ENCODE results near the gene TRIM38. TPM values are rescaled to one million over a fixed set of nuclear protein-coding genes. Genes with fewer than 3 reads are reported as not detected.
"Not testable (repeated sequence)": the region's sequence is repeated elsewhere in the genome, so short reads cannot be mapped to it uniquely, and the experiment has no call there.

TRIM38 gene
- total RNA-seq, 1 experiment from 2014 or later, result 0.70 TPM

- Mint-ChIP-seq H3K36me3 (ENCODE audit: insufficient read depth, unreplicated experiment) (no peaks in the 10 kb centered on the region), H3K9me3 (ENCODE audit: unreplicated experiment) (no peaks in the 10 kb centered on the region), H3K27ac (ENCODE audit: unreplicated experiment) (no peak overlapping the region), H3K4me1 (ENCODE audit: low read depth, unreplicated experiment) (peaks cover 11% of the 10 kb centered on the region), H3K4me3 (ENCODE audit: unreplicated experiment) (no peak overlapping the region), H3K27me3 (ENCODE audit: insufficient read depth, unreplicated experiment) (no peaks in the 10 kb centered on the region)
- DNase-seq, result no peak
- Histone ChIP-seq H3K27me3 (replicated peaks; ENCODE audit: control insufficient read depth, insufficient read depth, low read length) (no peaks in the 10 kb centered on the region), H3K9me3 (peaks cover 4% of the 10 kb centered on the region; the same call in 1 of the 2 replicates), H3K4me1 (peaks cover 11% of the 10 kb centered on the region; the same call in 1 of the 2 replicates), H3K36me3 (ENCODE audit: control insufficient read depth, insufficient read depth, low read length) (no peaks in the 10 kb centered on the region), H3K4me3 (ENCODE audit: low read depth, low read length) (no peak overlapping the region)
- BruUV-seq (replicated peaks), result no TSS peak
- ChIA-PET CTCF (interaction anchor here (1.0 kb wide), 1 partner anchor 228 kb away, joined by 3 read pairs; no protein-coding TSS in a partner anchor), POLR2A (no interaction called here)
- intact Hi-C loops (cut with micrococcal nuclease; ENCODE audit: unreplicated experiment), result no loop called here
- TF ChIP-seq CTCF (IDR thresholded peaks at IDR 0.05; ENCODE audit: insufficient read depth in 1 of 2, low read depth in 1 of 2, low read length in 1 of 2, severe bottlenecking in 1 of 2, unreplicated experiment in 1 of 2), result no peak
Observed at GRCh38 chr6:25946631-25947030, 16.0 kb upstream of the TRIM38 start.

- DNase-seq; H3K4me3 ChIP-seq (ENCODE audit: low read depth, low read length); BruUV-seq (replicated peaks); H3K9me3 Mint-ChIP-seq (ENCODE audit: unreplicated experiment); POLR2A ChIA-PET; H3K27ac Mint-ChIP-seq (ENCODE audit: unreplicated experiment); H3K27me3 Mint-ChIP-seq (ENCODE audit: insufficient read depth, unreplicated experiment); H3K9me3 ChIP-seq; H3K4me3 Mint-ChIP-seq (ENCODE audit: unreplicated experiment); H3K27me3 ChIP-seq (replicated peaks; ENCODE audit: control insufficient read depth, insufficient read depth, low read length); H3K36me3 ChIP-seq (ENCODE audit: control insufficient read depth, insufficient read depth, low read length); H3K36me3 Mint-ChIP-seq (ENCODE audit: insufficient read depth, unreplicated experiment); intact Hi-C loops (cut with micrococcal nuclease; ENCODE audit: unreplicated experiment): not testable (repeated sequence)
- CTCF ChIA-PET, result interaction anchor here (1.0 kb wide), 1 partner anchor 229 kb away, joined by 3 read pairs; no protein-coding TSS in a partner anchor
- peaks cover 16% of the 10 kb centered on the region for H3K4me1 ChIP-seq
- H3K4me1 Mint-ChIP-seq (ENCODE audit: low read depth, unreplicated experiment), result peaks cover 17% of the 10 kb centered on the region
Observed at GRCh38 chr6:25947492-25947891, 15.1 kb upstream of the TRIM38 start.

GRCh38 chr6:25949695-25950094 lies 12.9 kb upstream of the TRIM38 start:
- POLR2A ChIA-PET, result no interaction called here
- Mint-ChIP-seq H3K27me3 (ENCODE audit: insufficient read depth, unreplicated experiment) (no peaks in the 10 kb centered on the region), H3K4me3 (ENCODE audit: unreplicated experiment) (no peak overlapping the region), H3K27ac (ENCODE audit: unreplicated experiment) (no peak overlapping the region), H3K4me1 (ENCODE audit: low read depth, unreplicated experiment) (peaks cover 12% of the 10 kb centered on the region), H3K36me3 (ENCODE audit: insufficient read depth, unreplicated experiment) (no peaks in the 10 kb centered on the region), H3K9me3 (ENCODE audit: unreplicated experiment) (no peaks in the 10 kb centered on the region)
- Histone ChIP-seq H3K4me1 (peaks cover 19% of the 10 kb centered on the region), H3K36me3 (ENCODE audit: control insufficient read depth, insufficient read depth, low read length) (no peaks in the 10 kb centered on the region), H3K9me3 (peaks cover 4% of the 10 kb centered on the region; the same call in 1 of the 2 replicates), H3K4me3 (ENCODE audit: low read depth, low read length) (no peak overlapping the region), H3K27me3 (replicated peaks; ENCODE audit: control insufficient read depth, insufficient read depth, low read length) (no peaks in the 10 kb centered on the region)
- no peak for DNase-seq
- BruUV-seq (replicated peaks), result no TSS peak
- intact Hi-C loops (cut with micrococcal nuclease; ENCODE audit: unreplicated experiment), result loop anchor here (2.0 kb wide), 1 partner anchor 43 kb away; no protein-coding TSS in a partner anchor
- CTCF ChIA-PET, result interaction anchor here (0.5 kb wide), 1 partner anchor 24 kb away, joined by 3 read pairs; no protein-coding TSS in a partner anchor
- no peak for TF ChIP-seq CTCF (IDR thresholded peaks at IDR 0.05; ENCODE audit: insufficient read depth in 1 of 2, low read depth in 1 of 2, low read length in 1 of 2, severe bottlenecking in 1 of 2, unreplicated experiment in 1 of 2)
